Motor neuron (in vitro differentiated cells): Measurements from ENCODE around the gene DPY30. TPM values are rescaled to one million over a fixed set of nuclear protein-coding genes. Genes with fewer than 3 reads are reported as not detected.

Experiments
- ATAC-seq, 8 experiments: fragments of 200-7000 bp; cut with Tn5 transposase; replicated peaks in 6 of 8; 2 replicates each; pipeline ENCODE4 v1.8.0; 2021; ENCODE audit warnings: mild to moderate bottlenecking in 8 of 8, moderate library complexity in 8 of 8
- H3K27ac ChIP-seq, 2 donors: fragments of 250-450 bp; sonication (Bioruptor Pico); 2 replicates each; pipeline ENCODE4 v1.9.0; 2021; ENCODE audit warnings: antibody characterized with exemption in 2 of 2, mild to moderate bottlenecking in 2 of 2, moderate library complexity in 1 of 2
- H3K4me1 ChIP-seq, 2 donors: fragments of 250-450 bp; sonication (Bioruptor Pico); replicated peaks in 1 of 2; 2 replicates each; pipeline ENCODE4 v1.6.1; 2021; ENCODE audit warnings: antibody characterized with exemption in 2 of 2, mild to moderate bottlenecking in 2 of 2, moderate library complexity in 1 of 2
- H3K4me3 ChIP-seq, 5 donors: fragments of 250-450 bp; sonication (Bioruptor Pico); 2 replicates each; pipeline ENCODE4 v1.9.0; 2021; ENCODE audit warnings: antibody characterized with exemption in 5 of 5, mild to moderate bottlenecking in 5 of 5, moderate library complexity in 4 of 5
- WGBS, 10 experiments: fragments of 450-650 bp; shearing (Covaris generic); methylation state at CpG; one replicate each; pipeline ENCODE4 v1.0.0; 2022; 5-methylcytosine and 5-hydroxymethylcytosine counted together
- in situ Hi-C, 9 experiments: fragments of 400-800 bp; cut with MboI; loops; one replicate each; pipeline ENCODE4 v1.15.0; 2021; ENCODE audit warnings: low sequenced_read_pairs in 9 of 9, low pct_unique_long_range_greater_than_20kb in 2 of 9; ENCODE audit not compliant: unreplicated experiment in 9 of 9
- total RNA-seq, 8 experiments: library from RNA; unstranded; fragments of 300-600 nt; gene quantifications; 2 replicates each; pipeline versions ENCODE4 v1.2.3 to v1.2.4, GENCODE V29; 2022

The DPY30 gene
- total RNA-seq, 8 experiments from 2014 or later, result 75.7 to 117 (median 92.1) TPM

DNA sequence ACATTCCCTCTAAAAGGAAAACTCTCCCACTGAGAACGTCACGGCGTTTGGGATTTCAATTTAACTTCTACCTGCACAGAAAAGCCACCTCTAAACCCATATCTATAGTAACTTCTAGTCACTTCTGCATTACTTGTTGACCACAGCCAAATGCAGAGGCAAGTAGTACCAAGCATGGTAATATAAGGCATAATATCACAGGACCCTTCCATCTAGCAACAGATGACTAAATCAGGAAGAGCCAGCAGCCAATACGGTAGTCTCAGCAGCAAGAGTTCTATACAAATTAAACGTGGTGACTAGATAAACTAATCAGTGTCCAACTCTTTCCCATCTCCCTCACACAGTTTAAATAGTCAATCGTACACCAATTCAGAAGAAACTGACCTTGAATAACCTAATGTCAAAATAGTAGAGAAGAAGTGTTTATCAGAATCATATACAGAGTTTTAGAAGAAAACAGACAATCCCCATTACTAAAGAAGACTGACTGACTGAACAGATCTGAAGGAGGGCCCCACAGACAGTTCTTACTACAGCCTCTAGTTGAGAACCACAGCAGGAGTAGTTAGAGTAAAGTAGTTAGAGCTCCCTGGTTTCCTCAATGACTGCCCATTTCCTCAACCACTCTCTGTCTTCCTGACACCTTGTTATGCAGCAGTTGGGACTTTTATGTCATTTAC is 58.8 kb downstream of the DPY30 start:
- H3K4me3 ChIP-seq, result no peak overlapping the region
- H3K4me1 ChIP-seq, result no peaks in the 10 kb centered on the region
- H3K27ac ChIP-seq, result no peak overlapping the region
- WGBS, 10 experiments, result 30 to 96% (median 84%) methylated on average over 2 to 6 of the region's 6 CpGs
- peak in 7 of 8 experiments; percentile 35 to 94 (median 72) for ATAC-seq
- in situ Hi-C loops, result no loop called here

DNA sequence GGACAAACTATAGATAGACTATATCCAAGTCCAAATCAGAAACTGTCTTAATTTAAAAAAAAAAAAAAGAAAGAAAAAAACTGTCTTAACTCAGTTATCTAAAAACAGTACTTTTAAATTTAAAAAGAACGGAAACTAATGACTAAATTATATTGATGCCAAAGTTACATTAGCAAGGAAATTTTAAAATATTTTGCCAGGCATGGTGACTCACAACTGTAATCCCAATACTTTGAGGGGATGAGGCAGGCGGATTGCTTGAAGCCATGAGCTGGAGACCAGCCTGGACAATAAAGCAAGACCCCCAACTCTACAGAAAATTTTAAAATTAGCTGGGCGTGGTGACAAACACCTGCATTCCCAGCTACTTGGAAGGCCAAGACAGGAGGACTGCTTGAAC is 59.6 kb downstream of the DPY30 start:
- 59 to 100% (median 89%) methylated on average over 1 to 3 of the region's 3 CpGs for WGBS, 10 experiments
- no peaks in the 10 kb centered on the region for H3K4me1 ChIP-seq
- no peak overlapping the region for H3K27ac ChIP-seq
- H3K4me3 ChIP-seq, result no peak overlapping the region
- in situ Hi-C loops, result no loop called here
- no peak for ATAC-seq

DNA sequence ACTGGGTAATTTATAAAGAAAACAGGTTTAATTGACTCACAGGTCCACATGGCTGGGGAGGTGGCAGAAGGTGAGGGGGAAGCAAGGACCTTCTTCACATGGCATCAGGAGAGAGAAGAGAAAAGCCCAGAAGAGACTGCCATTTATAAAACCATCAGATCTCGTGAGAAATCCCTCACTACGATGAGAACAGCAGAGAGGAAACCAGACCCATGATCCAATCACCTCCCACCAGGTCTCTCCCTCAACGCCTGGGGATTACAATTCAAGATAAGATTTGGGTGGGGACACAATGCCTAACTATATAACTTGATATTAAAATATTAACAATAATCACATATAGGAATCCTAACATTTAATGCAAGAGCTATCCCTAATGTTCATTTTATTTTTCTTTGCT is 60.6 kb downstream of the DPY30 start:
- Histone ChIP-seq H3K4me3 (no peak overlapping the region), H3K27ac (no peak overlapping the region), H3K4me1 (no peaks in the 10 kb centered on the region)
- in situ Hi-C loops, result no loop called here
- ATAC-seq, result no peak
- WGBS, 10 experiments, result 60 to 100% (median 85%) methylated on average over 1 to 3 of the region's 3 CpGs; no CpG with 5 or more reads in 2 of the 10 experiments

DNA sequence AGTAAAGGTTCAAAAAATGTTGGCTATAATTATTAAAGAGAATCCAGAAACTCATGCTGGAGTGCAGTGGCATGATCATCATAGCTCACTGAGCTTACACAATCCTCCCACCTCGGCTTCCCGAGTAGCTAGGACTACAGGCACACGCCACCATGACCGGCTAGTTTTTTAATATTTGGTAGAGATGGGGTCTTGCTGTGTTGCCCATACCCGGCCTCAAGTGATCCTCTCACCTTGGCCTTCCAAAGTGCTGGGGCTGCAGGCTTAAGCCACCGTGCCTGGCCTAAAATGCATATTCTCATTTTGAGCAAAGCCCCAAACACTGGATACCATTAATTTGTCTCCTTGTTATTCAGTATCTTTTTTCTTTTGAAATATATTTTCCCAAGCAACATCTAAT is 61.2 kb downstream of the DPY30 start:
- ATAC-seq, result no peak

More for the DNA sequence above, 61.2 kb downstream of the DPY30 start:
- in situ Hi-C loops, result no loop called here
- no peaks in the 10 kb centered on the region for H3K4me1 ChIP-seq
- 75 to 100% (median 100%) methylated on average over 1 to 5 of the region's 6 CpGs; no CpG with 5 or more reads in 2 of the 10 experiments for WGBS, 10 experiments
- H3K27ac ChIP-seq, result no peak overlapping the region
- H3K4me3 ChIP-seq, result no peak overlapping the region

Other genes with a start within 250 kb of the DPY30 start
- gene MEMO1, start 28.8 kb downstream of the DPY30 start, total RNA-seq, result 10 to 100 TPM; 24.3 to 56.6 (median 34.3) TPM
- 10 to 100 TPM; 14.2 to 51.8 (median 40.7) TPM for gene SPAST, start 23.8 kb upstream of the DPY30 start, total RNA-seq
- gene SLC30A6, start 126.1 kb upstream of the DPY30 start, total RNA-seq, result 10 to 100 TPM in 7 of 8 experiments, 1 to 10 TPM in 1; 9.3 to 29.7 (median 17.0) TPM
- gene NLRC4, start 225.1 kb upstream of the DPY30 start, total RNA-seq, result 1 to 10 TPM in 4 of 8 experiments, under 1 TPM in 4; 0.33 to 1.6 (median 1.0) TPM
- gene YIPF4, start 238.1 kb upstream of the DPY30 start, total RNA-seq, result 10 to 100 TPM; 15.5 to 32.4 (median 21.5) TPM